Jurkat, Clone E6-1 (cell line): ENCODE data around the gene NEDD4.
"Not testable (repeated sequence)": the region's sequence is repeated elsewhere in the genome, so short reads cannot be mapped to it uniquely, and the experiment has no call there.

Experiments
- DNase-seq: peaks from one replicate; pipeline ENCODE4 v3.0.0-alpha.2; 2011; ENCODE audit warnings: low read depth, low spot score
- H3K4me3 ChIP-seq: 2 replicates; pipeline ENCODE4 v1.5.1; 2011; ENCODE audit warnings: mild to moderate bottlenecking, low read length, control low read depth, moderate library complexity

The NEDD4 gene

DNA sequence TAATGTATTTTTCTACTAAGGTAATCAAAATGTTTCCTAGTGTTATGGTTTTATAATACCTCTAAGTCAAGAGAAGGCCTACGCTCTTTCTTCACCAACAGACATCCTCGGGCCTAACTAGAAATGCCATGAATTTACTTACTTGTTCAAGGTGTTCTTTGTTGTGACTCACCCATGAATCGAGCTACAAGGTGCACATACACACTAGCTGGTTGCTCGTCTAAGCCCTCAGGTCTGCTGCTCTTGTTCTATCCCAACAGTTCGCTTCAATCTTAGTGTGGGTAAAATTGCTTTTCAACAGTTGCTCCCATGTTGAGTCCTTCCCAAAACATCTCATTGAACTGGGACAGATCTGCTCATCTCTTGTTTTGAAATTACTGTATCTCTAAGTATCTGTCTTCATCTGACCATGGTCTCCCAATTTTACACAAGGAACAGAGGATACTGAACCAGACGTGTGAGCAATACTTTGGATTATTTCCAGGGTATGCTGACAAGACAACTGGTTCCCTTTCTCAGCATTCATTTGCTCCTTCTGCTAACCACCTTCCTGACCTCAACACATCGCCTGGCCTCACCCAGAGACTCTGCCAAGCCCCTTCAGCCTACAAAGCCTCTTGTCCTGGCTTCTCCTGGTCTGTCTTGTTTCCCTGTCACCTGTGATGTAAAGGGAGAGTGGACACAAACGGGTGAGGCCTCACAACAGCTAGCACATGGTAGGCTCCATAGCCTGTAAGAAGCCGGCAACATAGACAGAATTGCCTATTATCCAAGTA, 84.2 kb downstream of the NEDD4 start:
- no peak for DNase-seq
- H3K4me3 ChIP-seq, result no peak overlapping the region

DNA sequence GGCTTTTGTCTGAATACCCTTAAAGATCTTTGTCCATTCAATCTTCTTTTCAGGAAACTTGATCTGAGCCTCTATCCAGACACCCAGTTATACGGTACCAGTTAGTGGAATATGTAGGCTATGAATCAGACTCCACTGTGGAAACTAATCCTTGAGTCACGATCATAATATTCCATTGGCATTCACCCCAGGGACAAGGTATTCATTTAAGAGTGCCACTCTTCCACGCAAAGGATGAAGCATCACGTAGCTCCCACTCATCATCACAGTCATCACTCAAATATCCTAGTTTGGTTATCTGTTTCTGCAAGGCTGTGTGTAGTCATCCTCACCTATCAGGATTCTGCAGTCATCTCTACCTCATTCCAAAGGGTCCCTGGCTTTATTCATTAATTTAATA, 85.6 kb downstream of the NEDD4 start:
- no peak overlapping the region for H3K4me3 ChIP-seq
- DNase-seq, result no peak

DNA sequence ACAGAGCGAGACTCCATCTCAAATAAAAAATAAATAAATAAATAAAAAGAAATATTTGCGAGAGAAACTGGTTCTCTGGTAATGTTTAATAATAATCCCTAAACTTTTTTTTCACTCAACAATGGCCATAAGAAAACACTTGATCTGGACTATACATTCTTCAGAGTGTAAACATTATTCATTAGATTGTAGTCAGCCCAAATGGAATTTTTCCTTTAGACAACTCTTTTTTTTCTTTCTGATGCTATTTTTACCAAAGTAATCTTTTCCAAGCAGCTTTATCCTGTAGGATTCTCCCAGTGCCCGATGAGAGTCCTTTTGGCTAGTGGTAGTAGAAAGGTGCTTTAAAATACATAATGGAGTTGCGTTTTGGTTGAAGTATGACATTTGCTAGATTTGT, 90.4 kb downstream of the NEDD4 start:
- no peak overlapping the region for H3K4me3 ChIP-seq
- DNase-seq, result no peak

DNA sequence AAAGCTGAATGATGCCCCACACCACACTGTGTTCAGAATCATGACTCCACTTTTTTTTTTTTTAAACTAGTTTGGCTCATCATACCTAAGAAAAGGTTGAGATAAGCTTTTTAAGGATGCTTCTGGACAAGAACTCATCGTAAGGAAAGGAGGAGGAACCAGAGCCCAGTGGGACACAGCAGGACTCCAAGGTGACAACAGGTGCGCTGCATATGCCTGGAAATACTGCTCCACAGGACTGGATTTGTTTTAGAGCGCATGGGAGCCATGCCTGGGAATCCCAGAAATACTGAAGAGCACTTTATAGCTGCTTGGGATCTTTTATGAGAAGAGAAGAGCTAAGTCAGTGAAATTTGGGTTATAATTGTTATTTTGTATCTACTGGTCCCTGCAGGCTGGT, 93.4 kb downstream of the NEDD4 start:
- no peak overlapping the region for H3K4me3 ChIP-seq
- DNase-seq, result no peak

DNA sequence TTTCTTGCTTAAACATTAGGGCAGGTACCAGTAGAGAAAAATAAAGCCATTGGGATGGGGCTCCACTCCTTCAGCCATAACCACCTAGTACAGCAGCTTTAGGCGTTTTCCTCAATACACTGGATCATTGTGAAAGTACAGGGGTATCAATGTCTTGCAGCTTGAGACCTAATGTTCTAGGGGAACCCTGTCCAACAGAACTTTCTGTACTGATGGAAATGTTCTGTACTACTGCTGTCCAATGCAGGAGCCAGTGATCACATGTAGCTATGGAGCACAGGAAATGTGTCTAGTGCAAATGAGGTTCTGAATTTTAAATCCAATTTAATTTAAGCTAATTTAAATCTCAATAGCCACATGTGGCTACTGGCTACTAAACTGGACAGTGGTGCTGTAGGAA, 93.9 kb downstream of the NEDD4 start:
- DNase-seq, result no peak
- no peak overlapping the region for H3K4me3 ChIP-seq

DNA sequence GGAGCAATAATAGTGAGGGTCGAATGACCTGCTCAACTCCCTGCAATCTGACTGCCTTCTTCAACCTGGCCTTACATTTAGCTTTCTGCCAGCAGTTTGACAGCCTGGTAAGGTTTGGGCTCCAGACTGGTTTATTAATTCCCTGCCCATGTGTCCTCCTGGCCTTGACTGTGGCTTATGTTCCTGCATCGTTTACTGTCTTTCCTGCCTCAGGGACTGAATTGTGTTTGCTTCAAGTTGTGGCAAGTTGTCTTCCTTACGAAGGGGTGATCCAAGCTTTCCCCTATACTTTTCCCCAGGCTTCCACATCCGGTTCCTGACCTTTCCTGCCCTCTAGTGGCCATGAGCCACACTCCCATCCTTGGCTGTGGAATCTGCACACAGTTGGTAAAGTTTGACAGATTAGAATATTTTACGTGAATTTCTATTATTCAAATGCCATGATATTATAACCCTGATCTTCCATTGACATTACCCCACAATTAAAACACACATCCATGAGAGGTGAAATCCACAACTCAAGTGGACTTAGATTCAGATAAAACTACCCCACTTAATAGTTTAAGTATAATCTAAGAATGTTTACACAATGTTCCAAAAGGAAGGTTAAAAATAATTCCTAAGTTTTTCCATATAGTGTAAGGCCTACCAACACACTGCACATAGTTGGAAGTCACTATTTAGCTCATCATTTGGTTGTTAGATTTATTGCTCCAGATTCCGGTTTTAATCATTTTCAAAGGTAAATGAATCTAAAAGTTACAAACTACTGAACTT, 95.7 kb downstream of the NEDD4 start:
- no peak for DNase-seq
- H3K4me3 ChIP-seq, result no peak overlapping the region

DNA sequence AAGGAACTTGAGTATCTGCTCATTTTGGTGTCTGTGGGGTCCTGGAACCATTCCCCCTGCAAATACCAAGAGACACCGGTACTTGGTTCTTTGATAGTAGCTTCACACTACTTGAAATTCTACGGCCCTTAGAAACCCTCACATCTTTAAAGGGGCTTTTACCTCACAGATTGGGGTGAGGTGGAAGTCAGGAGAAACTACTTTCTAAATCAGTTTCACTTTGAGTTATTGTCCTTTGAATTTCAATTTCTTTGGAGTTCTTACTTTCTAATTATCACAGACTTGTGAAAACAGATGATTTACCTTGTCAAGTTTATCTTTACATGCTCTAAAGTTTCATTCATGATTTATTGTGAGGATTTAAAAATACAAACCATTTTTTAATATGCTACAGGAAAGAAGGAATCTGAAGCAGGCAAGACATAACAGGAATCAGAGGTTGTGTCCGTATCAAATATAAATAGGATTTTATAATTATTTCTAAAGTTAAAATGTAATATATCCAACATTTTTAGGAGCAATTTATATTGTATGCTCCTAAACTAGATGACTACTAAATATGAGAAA, 98.9 kb downstream of the NEDD4 start:
- no peak overlapping the region for H3K4me3 ChIP-seq
- DNase-seq, result no peak

DNA sequence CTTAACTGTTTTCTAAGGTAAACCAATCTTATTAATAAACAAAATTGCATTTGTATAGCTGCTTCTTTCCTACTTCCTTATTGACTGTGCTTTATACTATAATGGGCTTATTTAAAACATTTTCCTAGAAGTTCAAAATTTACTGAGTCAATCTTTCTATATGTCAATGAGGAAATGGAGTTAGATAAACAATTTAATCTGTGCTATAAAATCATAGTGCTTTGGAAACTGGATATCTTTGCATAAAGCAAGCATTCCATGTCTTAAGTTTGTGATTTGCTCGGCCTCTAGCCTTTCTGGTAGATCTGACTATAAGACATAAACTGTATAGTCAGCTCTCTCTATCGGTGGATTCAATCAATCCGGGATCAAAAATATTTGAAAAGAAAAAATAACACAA, 99.6 kb downstream of the NEDD4 start:
- H3K4me3 ChIP-seq, result no peak overlapping the region
- DNase-seq, result no peak

DNA sequence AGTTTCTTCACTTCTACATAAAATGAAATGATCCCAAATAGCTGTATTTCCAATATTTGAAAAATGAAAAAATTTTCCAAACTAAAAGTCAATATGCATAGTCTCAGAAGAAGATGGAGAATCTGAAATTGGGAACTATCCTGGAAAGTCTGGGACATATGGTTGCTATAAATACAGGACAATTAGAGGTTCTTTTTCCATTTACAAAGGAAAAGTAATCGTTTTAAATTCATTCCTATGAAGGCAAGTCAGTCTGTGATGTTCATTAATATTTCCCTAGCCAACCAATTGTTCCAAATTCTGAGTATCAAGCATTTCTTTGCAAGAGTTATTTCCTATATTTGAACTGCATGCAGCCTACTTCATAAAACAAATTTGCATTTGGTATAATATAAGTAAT, 102.2 kb downstream of the NEDD4 start:
- no peak for DNase-seq
- no peak overlapping the region for H3K4me3 ChIP-seq

DNA sequence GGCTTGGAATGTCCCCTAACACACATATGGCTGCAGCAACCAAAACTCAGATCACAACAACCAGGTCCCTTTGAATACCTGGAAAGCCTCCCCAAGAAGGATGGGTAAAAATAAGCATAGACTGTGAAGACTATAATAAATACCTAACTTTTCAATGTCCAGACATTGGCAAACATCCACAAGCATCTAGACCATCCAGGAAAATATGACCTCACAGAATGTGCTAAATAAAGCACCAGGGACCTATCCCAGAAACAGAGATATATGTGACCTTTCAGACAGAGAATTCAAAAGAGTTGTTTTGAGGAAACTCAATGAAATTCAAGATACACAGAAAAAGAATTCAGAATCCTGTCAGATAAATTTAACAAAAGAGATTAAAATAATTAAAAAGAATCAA, 109.2 kb downstream of the NEDD4 start:
- DNase-seq, result no peak
- H3K4me3 ChIP-seq, result no peak overlapping the region

DNA sequence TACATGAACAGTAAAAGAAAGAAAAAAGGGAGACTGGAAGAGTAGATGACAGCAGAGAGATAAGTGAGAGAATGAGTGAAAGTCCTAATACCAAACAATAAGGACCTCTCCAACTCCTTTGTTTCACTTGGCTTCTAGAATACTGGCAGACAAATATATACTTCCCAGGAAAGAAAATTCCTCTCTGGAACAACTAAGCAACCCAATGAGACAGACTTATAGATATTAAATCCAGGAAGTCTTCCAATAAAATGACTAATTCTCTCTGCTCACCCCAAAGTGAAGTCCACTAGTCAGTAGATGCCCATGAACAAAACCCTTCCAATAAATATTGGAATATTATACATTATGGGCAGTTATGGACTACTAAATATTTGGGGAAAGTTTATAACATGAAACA, 114.2 kb downstream of the NEDD4 start:
- DNase-seq, result no peak
- no peak overlapping the region for H3K4me3 ChIP-seq

DNA sequence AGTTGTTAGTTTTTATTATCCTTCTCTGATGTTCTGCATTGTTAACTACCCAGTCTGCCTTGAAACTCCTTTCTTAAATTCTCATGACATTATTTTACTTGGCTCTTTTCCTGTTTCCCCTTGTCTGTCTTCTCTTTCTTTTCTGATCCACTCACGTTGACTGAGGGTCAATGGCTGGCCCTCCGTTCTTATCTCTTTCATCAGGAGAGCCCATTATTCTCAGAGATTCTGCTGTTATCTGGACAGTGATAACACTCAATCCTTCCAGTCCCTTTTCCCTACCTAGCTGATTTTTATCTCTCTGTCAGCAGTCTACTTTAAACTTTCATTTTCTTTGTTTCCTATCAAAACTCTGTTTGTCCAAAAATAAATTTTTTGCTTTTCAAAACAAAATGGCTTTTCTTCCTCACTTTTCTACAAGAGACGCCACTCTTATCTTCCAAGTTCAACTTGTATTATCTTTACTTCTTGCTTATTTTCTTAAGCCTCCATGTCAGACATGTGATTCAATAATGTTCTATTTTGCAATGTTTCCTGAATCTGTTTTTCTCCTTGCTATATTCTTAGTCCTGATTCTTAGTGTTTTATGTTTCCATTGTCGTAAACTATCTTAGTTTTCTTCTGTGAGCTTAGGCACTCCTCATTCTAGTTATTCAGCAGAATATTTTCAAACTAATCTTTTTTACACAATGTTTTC, 120.2 kb downstream of the NEDD4 start:
- DNase-seq, result no peak
- no peak overlapping the region for H3K4me3 ChIP-seq

DNA sequence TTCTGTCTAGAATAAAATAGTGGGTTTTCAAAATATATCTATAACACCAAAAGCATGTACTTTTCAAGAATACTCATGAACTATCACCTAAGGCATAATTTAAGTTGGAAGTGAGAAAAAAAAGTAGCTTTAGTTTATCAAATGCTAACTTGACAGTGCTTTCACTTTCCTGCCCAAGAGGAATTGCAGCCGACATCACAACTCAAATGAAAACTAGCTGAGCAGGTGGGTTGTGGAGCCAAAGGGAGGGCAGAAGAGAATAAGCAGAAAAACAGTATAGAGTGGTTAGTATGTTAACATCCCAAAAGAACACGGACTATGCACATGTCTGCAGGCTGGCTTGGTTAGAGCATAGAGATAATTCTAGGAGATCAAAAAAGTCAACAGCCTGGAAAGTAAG, 120.9 kb downstream of the NEDD4 start:
- DNase-seq, result no peak
- H3K4me3 ChIP-seq, result no peak overlapping the region

DNA sequence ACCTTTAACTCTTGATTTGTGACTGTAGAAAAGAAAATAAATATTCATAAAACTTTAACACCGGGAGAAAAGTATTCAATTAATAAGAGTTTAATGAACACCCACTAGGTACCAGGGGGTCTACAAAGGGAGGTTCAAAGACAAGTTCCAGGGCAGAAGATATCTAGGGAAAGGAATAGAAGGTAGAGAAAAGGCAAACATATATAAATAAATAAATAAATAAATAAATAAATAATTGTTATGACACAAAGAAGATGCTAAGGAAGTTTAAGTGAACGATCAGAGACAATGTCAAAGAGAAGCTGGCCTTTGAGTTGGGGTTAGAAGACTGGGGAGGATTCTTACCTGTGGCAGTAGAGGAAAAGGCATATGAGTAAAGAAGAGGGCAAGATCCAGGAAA, 123.8 kb downstream of the NEDD4 start:
- no peak overlapping the region for H3K4me3 ChIP-seq
- no peak for DNase-seq

DNA sequence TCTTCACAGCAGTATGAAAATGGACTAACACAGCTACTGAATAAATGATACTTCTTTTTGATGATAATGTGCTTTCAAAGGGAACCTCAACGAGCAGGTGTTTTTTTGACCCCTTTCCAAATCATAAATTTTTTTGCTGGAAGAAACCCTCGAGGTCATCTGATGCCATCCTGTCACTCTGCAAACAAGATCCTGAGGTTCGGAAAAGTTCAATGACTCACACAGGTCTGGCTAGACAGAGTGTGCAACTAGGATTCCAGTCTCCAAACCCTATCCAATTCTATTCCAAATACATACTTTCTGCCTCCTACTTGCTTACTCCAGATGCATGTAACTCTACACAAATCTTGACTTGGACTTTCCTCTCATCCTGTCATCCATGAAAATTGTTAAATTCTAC, 124.7 kb downstream of the NEDD4 start:
- H3K4me3 ChIP-seq, result no peak overlapping the region
- DNase-seq, result no peak

DNA sequence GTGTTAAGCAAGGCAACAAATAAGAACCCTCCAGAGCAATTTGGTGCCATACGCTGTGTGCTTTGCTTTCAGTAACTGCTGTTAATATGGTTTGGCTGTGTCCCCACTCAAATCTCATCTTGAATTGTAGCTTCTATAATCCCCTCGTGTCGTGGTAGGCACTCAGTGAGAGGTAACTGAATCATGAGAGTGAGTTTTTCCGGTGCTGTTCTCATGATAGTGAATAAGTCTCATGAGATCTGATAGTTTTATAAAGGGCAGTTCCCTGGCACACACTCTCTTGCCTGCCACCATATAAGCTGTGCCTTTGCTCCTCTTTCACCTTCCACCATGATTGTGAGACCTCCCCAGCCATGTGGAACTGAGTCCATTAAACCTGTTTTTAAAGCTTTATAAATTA, 125.1 kb downstream of the NEDD4 start:
- not testable (repeated sequence) for H3K4me3 ChIP-seq, DNase-seq

DNA sequence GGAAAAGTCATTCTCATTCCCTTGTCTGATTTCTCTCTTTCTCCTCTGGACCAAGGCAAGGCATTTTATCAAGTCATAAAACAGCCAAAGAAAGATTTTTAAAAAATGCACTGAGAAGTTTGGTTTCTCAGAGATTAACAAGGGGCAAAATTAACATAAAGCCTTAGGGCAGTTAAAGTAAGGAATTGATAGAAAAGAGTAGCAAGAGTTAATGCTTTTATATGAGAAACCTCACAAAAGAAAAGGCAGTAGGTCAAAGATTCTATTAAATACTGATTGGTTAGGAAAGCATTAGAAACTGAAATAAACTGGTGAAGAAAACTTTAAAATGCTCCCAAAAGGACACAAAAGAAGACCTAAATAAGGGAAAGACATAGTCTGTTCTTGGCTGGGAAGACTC, 129.5 kb downstream of the NEDD4 start:
- DNase-seq, result no peak
- no peak overlapping the region for H3K4me3 ChIP-seq

DNA sequence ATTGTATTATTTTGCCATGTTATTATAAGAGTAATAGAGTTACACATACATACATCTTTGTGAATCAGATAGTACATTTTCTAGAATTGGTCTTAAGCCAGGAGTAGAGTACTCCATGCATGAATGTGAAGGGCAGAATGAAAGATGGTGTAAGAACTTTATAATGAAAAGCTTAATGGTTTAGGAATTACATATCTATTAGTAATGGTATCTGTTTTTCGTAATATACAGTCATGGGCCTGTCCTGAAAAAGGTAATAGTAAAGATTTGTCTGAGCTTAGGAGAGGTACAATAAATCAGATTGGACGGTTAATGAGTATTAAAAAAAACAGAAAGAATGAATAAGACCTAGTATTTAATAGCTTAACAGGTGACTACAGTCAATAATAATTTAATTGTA, 132.3 kb downstream of the NEDD4 start:
- no peak for DNase-seq
- no peak overlapping the region for H3K4me3 ChIP-seq

DNA sequence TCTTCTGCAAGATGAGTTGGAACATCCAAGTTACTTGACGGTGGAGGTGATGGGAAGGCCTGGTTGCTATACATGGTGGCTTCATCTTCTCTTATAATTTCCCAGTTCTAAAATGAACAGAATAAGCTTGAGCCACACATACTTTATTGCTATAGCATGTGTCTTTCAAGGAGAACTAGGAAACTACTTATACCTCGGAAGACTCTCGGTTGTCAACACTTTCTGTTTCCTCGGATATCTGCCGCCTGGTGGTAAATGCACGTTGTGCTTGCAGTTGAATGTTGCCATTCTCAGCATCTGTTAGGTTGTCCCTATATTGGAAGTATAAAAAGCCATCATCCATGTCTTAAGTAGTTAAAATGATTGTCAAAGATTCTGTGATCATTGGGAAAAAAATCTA, 132.9 kb downstream of the NEDD4 start:
- H3K4me3 ChIP-seq, result no peak overlapping the region
- DNase-seq, result no peak

DNA sequence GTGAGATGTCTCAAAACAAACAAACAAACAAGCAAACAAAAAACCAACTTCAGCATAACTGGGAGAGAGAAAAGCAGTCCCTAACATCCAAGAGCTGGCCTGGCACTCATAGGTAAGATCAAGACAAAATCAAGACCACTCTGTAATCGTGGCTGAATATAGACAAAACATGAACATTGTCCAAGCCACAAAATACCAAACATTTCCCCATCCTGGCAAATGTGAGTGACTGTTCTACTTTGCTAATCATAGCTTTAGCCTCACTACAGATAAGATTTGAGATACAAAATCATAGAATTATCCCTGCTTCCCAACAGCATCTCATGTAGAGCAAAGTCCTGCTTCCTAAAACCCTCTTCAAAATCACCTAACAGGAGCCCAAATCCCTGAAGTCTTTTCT, 133.7 kb downstream of the NEDD4 start:
- H3K4me3 ChIP-seq, result no peak overlapping the region
- no peak for DNase-seq
